Mesodermal cell (in vitro differentiated cells): ENCODE results near the gene CBX3.
"Not testable (repeated sequence)": the region's sequence is repeated elsewhere in the genome, so short reads cannot be mapped to it uniquely, and the experiment has no call there.

ENCODE experiments used
- H3K27ac ChIP-seq: 2 replicates; pipeline ENCODE4 v1.7.0; 2013; ENCODE audit warnings: mild to moderate bottlenecking, low read depth, low read length, moderate library complexity; ENCODE audit not compliant: severe bottlenecking
- H3K36me3 ChIP-seq: 2 replicates; pipeline ENCODE4 v1.7.1; 2013; ENCODE audit warnings: mild to moderate bottlenecking, low read length, moderate library complexity; ENCODE audit not compliant: control insufficient read depth, insufficient read depth
- H3K4me1 ChIP-seq: one replicate; pipeline ENCODE4 v1.7.1; 2013; ENCODE audit warnings: mild to moderate bottlenecking, low read length; ENCODE audit not compliant: insufficient read depth, control insufficient read depth, poor library complexity, severe bottlenecking
- H3K4me3 ChIP-seq: 2 replicates; pipeline ENCODE4 v1.7.0; 2013; ENCODE audit warnings: low read length, control low read depth, mild to moderate bottlenecking; ENCODE audit not compliant: insufficient read depth, poor library complexity, severe bottlenecking; ENCODE audit errors: extremely low read depth
- H3K9me3 ChIP-seq: 2 replicates; pipeline ENCODE4 v1.7.1; 2013; ENCODE audit warnings: mild to moderate bottlenecking, low read length, moderate library complexity; ENCODE audit not compliant: control insufficient read depth
- WGBS, 2 experiments: methylation state at CpG; one replicate each; pipeline ENCODE4 v1.1.5; 2013; ENCODE audit warnings: missing lambda C conversion rate in 2 of 2; ENCODE audit not compliant: insufficient coverage in 2 of 2; 5-methylcytosine and 5-hydroxymethylcytosine counted together

Gene CBX3

GRCh38 chr7:26159243-26159642, 42.3 kb upstream of the CBX3 start:
- Histone ChIP-seq H3K27ac (no peak overlapping the region), H3K4me3 (no peak overlapping the region), H3K9me3 (no peaks in the 10 kb centered on the region), H3K4me1 (peaks cover 41% of the 10 kb centered on the region), H3K36me3 (no peaks in the 10 kb centered on the region)
- 97 to 100% methylated on average over 2 of the region's 2 CpGs for WGBS, 2 experiments

GRCh38 chr7:26160896-26161295, 40.6 kb upstream of the CBX3 start:
- Histone ChIP-seq H3K4me3 (no peak overlapping the region), H3K36me3 (no peaks in the 10 kb centered on the region), H3K9me3 (no peaks in the 10 kb centered on the region), H3K4me1 (peaks cover 30% of the 10 kb centered on the region), H3K27ac (no peak overlapping the region)
- 94 to 100% methylated on average over 2 of the region's 2 CpGs for WGBS, 2 experiments

GRCh38 chr7:26162431-26162830, 39.1 kb upstream of the CBX3 start:
- WGBS, 2 experiments, result 75% methylated on average over 1 of the region's 2 CpGs; no CpG with 5 or more reads in 1 of the 2 experiments
- no peak overlapping the region for H3K27ac ChIP-seq
- H3K9me3 ChIP-seq, result no peaks in the 10 kb centered on the region
- peaks cover 17% of the 10 kb centered on the region for H3K4me1 ChIP-seq
- H3K4me3 ChIP-seq, result no peak overlapping the region
- no peaks in the 10 kb centered on the region for H3K36me3 ChIP-seq

GRCh38 chr7:26163804-26164203, 37.7 kb upstream of the CBX3 start:
- H3K27ac ChIP-seq, H3K36me3 ChIP-seq, H3K4me3 ChIP-seq, H3K9me3 ChIP-seq: not testable (repeated sequence)
- WGBS, 2 experiments, result 60% methylated on average over 1 of the region's 1 CpG; no CpG with 5 or more reads in 1 of the 2 experiments
- H3K4me1 ChIP-seq, result peaks cover 13% of the 10 kb centered on the region

- H3K27ac ChIP-seq, result no peak overlapping the region
- 71 to 74% methylated on average over 8 of the region's 9 CpGs for WGBS, 2 experiments
- no peak overlapping the region for H3K4me3 ChIP-seq
- H3K4me1 ChIP-seq, result no peaks in the 10 kb centered on the region
- no peaks in the 10 kb centered on the region for H3K9me3 ChIP-seq
- H3K36me3 ChIP-seq, result no peaks in the 10 kb centered on the region
Measured at GRCh38 chr7:26165950-26166683, 35.4 kb upstream of the CBX3 start.

- Histone ChIP-seq H3K4me1 (no peaks in the 10 kb centered on the region), H3K27ac (no peak overlapping the region), H3K36me3 (peaks cover 3% of the 10 kb centered on the region), H3K9me3 (no peaks in the 10 kb centered on the region), H3K4me3 (no peak overlapping the region)
- WGBS, 2 experiments, result 88 to 89% methylated on average over 3 of the region's 5 CpGs
Measured at GRCh38 chr7:26166684-26167266, 34.8 kb upstream of the CBX3 start.

- no peak overlapping the region for H3K27ac ChIP-seq
- H3K36me3 ChIP-seq, result peaks cover 3% of the 10 kb centered on the region
- no peak overlapping the region for H3K4me3 ChIP-seq
- WGBS, 2 experiments, result 83 to 100% methylated on average over 1 of the region's 3 CpGs
- no peaks in the 10 kb centered on the region for H3K4me1 ChIP-seq
- H3K9me3 ChIP-seq, result no peaks in the 10 kb centered on the region
Measured at GRCh38 chr7:26167303-26167934, 34.1 kb upstream of the CBX3 start.

GRCh38 chr7:26168458-26169023, 33.0 kb upstream of the CBX3 start:
- Histone ChIP-seq H3K9me3 (no peaks in the 10 kb centered on the region), H3K4me3 (no peak overlapping the region), H3K36me3 (peaks cover 3% of the 10 kb centered on the region), H3K4me1 (no peaks in the 10 kb centered on the region), H3K27ac (no peak overlapping the region)
- 100% methylated on average over 2 of the region's 6 CpGs; no CpG with 5 or more reads in 1 of the 2 experiments for WGBS, 2 experiments

GRCh38 chr7:26169271-26169670, 32.3 kb upstream of the CBX3 start:
- WGBS, 2 experiments, result 73 to 87% methylated on average over 3 of the region's 3 CpGs

GRCh38 chr7:26170663-26171062, 30.9 kb upstream of the CBX3 start:
- Histone ChIP-seq H3K9me3 (no peaks in the 10 kb centered on the region), H3K4me3 (no peak overlapping the region), H3K27ac (no peak overlapping the region), H3K4me1 (no peaks in the 10 kb centered on the region), H3K36me3 (peaks cover 3% of the 10 kb centered on the region)
- 67% methylated on average over 1 of the region's 1 CpG; no CpG with 5 or more reads in 1 of the 2 experiments for WGBS, 2 experiments

More at GRCh38 chr7:26169271-26169670, 32.3 kb upstream of the CBX3 start:
- H3K4me3 ChIP-seq, result no peak overlapping the region
- H3K4me1 ChIP-seq, result no peaks in the 10 kb centered on the region
- H3K36me3 ChIP-seq, result peaks cover 3% of the 10 kb centered on the region
- no peak overlapping the region for H3K27ac ChIP-seq
- H3K9me3 ChIP-seq, result no peaks in the 10 kb centered on the region
